ENCODE results near the gene DNAH3. TPM values are rescaled to one million over a fixed set of nuclear protein-coding genes. Genes with fewer than 3 reads are reported as not detected.
"Not testable (repeated sequence)": the region's sequence is repeated elsewhere in the genome, so short reads cannot be mapped to it uniquely, and the experiment has no call there.

DNAH3 gene
- total and polyA plus RNA-seq, 9 donors, result 0.11 to 0.52 (median 0.22) TPM; not detected in 1

- Histone ChIP-seq H3K36me3 (ENCODE audit: control insufficient read depth, insufficient read depth, low read length) (no peaks in the 10 kb centered on the region), H3K9me3 (replicated peaks; ENCODE audit: control insufficient read depth, low read depth, low read length) (no peaks in the 10 kb centered on the region), H3K4me1 (ENCODE audit: control insufficient read depth, insufficient read depth, low read length) (no peaks in the 10 kb centered on the region), H3K4me3 (ENCODE audit: low read length) (no peak overlapping the region), H3K27me3 (ENCODE audit: control insufficient read depth, insufficient read depth, low read length) (peaks cover 2% of the 10 kb centered on the region), H3K27ac (ENCODE audit: low read length) (no peak overlapping the region)
- no peak for DNase-seq
- WGBS (ENCODE audit: insufficient coverage), result no CpG with 5 or more reads among the region's 1 CpG
Measured at GRCh38 chr16:21053590-21053989, 97.1 kb downstream of the DNAH3 start.

- H3K9me3 ChIP-seq (replicated peaks; ENCODE audit: control insufficient read depth, low read depth, low read length); H3K27ac ChIP-seq (ENCODE audit: low read length); H3K36me3 ChIP-seq (ENCODE audit: control insufficient read depth, insufficient read depth, low read length); H3K4me1 ChIP-seq (ENCODE audit: control insufficient read depth, insufficient read depth, low read length); H3K27me3 ChIP-seq (ENCODE audit: control insufficient read depth, insufficient read depth, low read length); H3K4me3 ChIP-seq (ENCODE audit: low read length); DNase-seq: not testable (repeated sequence)
- 73% methylated on average over 25 of the region's 31 CpGs for WGBS (ENCODE audit: insufficient coverage)
Measured at GRCh38 chr16:21048091-21048912, 102.3 kb downstream of the DNAH3 start.

GRCh38 chr16:21038197-21038596, 112.4 kb downstream of the DNAH3 start:
- Histone ChIP-seq H3K4me3 (ENCODE audit: low read length) (no peak overlapping the region), H3K27ac (ENCODE audit: low read length) (no peak overlapping the region), H3K27me3 (ENCODE audit: control insufficient read depth, insufficient read depth, low read length) (no peaks in the 10 kb centered on the region), H3K36me3 (ENCODE audit: control insufficient read depth, insufficient read depth, low read length) (no peaks in the 10 kb centered on the region), H3K4me1 (ENCODE audit: control insufficient read depth, insufficient read depth, low read length) (no peaks in the 10 kb centered on the region), H3K9me3 (replicated peaks; ENCODE audit: control insufficient read depth, low read depth, low read length) (no peaks in the 10 kb centered on the region)
- WGBS (ENCODE audit: insufficient coverage), result 80% methylated on average over 2 of the region's 7 CpGs
- DNase-seq, result no peak

- no peaks in the 10 kb centered on the region for H3K4me1 ChIP-seq (ENCODE audit: control insufficient read depth, insufficient read depth, low read length)
- H3K4me3 ChIP-seq (ENCODE audit: low read length), result no peak overlapping the region
- no peak for DNase-seq
- H3K9me3 ChIP-seq (replicated peaks; ENCODE audit: control insufficient read depth, low read depth, low read length), result no peaks in the 10 kb centered on the region
- no peak overlapping the region for H3K27ac ChIP-seq (ENCODE audit: low read length)
- WGBS (ENCODE audit: insufficient coverage), result 88% methylated on average over 14 of the region's 15 CpGs
- H3K27me3 ChIP-seq (ENCODE audit: control insufficient read depth, insufficient read depth, low read length), result no peaks in the 10 kb centered on the region
- H3K36me3 ChIP-seq (ENCODE audit: control insufficient read depth, insufficient read depth, low read length), result no peaks in the 10 kb centered on the region
Measured at GRCh38 chr16:21037736-21038135, 112.9 kb downstream of the DNAH3 start.

GRCh38 chr16:21037168-21037567, 113.5 kb downstream of the DNAH3 start:
- no peaks in the 10 kb centered on the region for H3K27me3 ChIP-seq (ENCODE audit: control insufficient read depth, insufficient read depth, low read length)
- no peaks in the 10 kb centered on the region for H3K9me3 ChIP-seq (replicated peaks; ENCODE audit: control insufficient read depth, low read depth, low read length)
- H3K4me3 ChIP-seq (ENCODE audit: low read length), result no peak overlapping the region
- WGBS (ENCODE audit: insufficient coverage), result no CpG with 5 or more reads among the region's 4 CpGs
- DNase-seq, result no peak
- no peaks in the 10 kb centered on the region for H3K36me3 ChIP-seq (ENCODE audit: control insufficient read depth, insufficient read depth, low read length)
- no peaks in the 10 kb centered on the region for H3K4me1 ChIP-seq (ENCODE audit: control insufficient read depth, insufficient read depth, low read length)
- H3K27ac ChIP-seq (ENCODE audit: low read length), result no peak overlapping the region

- H3K27ac ChIP-seq (ENCODE audit: low read length), result no peak overlapping the region
- no peak overlapping the region for H3K4me3 ChIP-seq (ENCODE audit: low read length)
- no peaks in the 10 kb centered on the region for H3K27me3 ChIP-seq (ENCODE audit: control insufficient read depth, insufficient read depth, low read length)
- no peak for DNase-seq
- WGBS (ENCODE audit: insufficient coverage), result 61% methylated on average over 3 of the region's 3 CpGs
- H3K36me3 ChIP-seq (ENCODE audit: control insufficient read depth, insufficient read depth, low read length), result no peaks in the 10 kb centered on the region
- no peaks in the 10 kb centered on the region for H3K9me3 ChIP-seq (replicated peaks; ENCODE audit: control insufficient read depth, low read depth, low read length)
- H3K4me1 ChIP-seq (ENCODE audit: control insufficient read depth, insufficient read depth, low read length), result no peaks in the 10 kb centered on the region
Measured at GRCh38 chr16:21036471-21036870, 114.2 kb downstream of the DNAH3 start.

DNA sequence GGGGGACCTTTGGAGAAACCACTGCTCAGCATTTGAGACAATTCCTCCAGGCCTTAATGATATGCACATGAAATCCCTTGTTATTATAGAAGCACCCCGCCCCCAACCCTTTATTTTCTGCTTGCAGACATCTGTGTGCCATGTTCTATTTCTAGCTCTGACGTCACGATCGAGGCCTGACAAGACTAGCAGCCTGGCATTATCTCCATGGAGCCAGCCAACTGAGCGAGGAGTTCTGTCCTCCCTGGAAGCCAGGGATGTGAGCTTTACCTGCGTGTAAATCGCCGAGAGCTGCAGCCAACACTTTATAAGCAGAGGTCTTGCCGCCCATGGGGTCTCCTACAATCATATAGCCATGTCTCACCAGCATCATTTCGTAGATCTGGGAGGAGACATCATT, 116.9 kb downstream of the DNAH3 start:
- Histone ChIP-seq H3K36me3 (ENCODE audit: control insufficient read depth, insufficient read depth, low read length) (no peaks in the 10 kb centered on the region), H3K4me3 (ENCODE audit: low read length) (no peak overlapping the region), H3K9me3 (replicated peaks; ENCODE audit: control insufficient read depth, low read depth, low read length) (no peaks in the 10 kb centered on the region), H3K4me1 (ENCODE audit: control insufficient read depth, insufficient read depth, low read length) (no peaks in the 10 kb centered on the region), H3K27ac (ENCODE audit: low read length) (no peak overlapping the region), H3K27me3 (ENCODE audit: control insufficient read depth, insufficient read depth, low read length) (no peaks in the 10 kb centered on the region)
- peak; percentile 28 for DNase-seq
- WGBS (ENCODE audit: insufficient coverage), result 79% methylated on average over 5 of the region's 10 CpGs

DNA sequence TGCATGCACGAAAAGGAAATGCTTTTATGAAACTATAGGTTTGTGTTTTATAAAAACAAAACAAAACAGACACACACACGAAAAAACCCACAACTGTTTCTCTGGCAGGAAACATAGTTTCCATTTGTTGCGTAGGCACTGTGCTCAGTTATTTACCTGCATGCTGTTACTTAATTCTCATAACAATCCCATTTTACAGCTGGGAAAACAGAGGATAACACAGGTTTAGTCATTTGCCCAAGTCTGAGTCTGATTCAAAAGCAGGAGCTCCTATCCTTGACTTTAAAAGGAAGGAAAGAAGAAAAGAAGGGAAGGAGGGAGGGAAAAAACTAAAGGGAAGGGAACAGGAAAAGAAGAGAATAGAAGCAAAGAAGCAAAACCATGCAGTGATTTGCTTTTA, 117.4 kb downstream of the DNAH3 start:
- no peaks in the 10 kb centered on the region for H3K27me3 ChIP-seq (ENCODE audit: control insufficient read depth, insufficient read depth, low read length)
- no peaks in the 10 kb centered on the region for H3K36me3 ChIP-seq (ENCODE audit: control insufficient read depth, insufficient read depth, low read length)
- DNase-seq, result no peak
- no peaks in the 10 kb centered on the region for H3K4me1 ChIP-seq (ENCODE audit: control insufficient read depth, insufficient read depth, low read length)
- no peak overlapping the region for H3K27ac ChIP-seq (ENCODE audit: low read length)
- no peaks in the 10 kb centered on the region for H3K9me3 ChIP-seq (replicated peaks; ENCODE audit: control insufficient read depth, low read depth, low read length)
- H3K4me3 ChIP-seq (ENCODE audit: low read length), result no peak overlapping the region
- WGBS (ENCODE audit: insufficient coverage), result 67% methylated on average over 1 of the region's 3 CpGs

DNA sequence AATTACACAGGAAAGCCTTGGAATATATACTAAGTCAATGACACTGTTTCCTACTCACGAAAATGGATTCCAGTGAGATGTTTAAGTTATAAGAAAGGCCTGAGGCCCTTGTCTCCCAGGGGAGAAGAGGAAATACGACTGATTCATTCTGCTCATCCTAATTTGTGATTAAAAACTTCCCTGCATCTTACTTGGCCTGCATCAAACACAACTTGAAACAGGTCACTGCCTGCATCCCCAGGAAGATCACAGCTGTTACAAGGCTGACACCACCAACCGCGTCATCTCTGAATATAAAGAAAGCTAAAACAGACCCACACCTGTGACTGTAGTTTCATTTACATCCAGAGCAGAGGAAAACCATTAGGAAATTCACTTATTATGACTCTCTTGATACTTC, 121.9 kb downstream of the DNAH3 start:
- no peaks in the 10 kb centered on the region for H3K4me1 ChIP-seq (ENCODE audit: control insufficient read depth, insufficient read depth, low read length)
- WGBS (ENCODE audit: insufficient coverage), result 16% methylated on average over 3 of the region's 4 CpGs
- no peak for DNase-seq
- H3K9me3 ChIP-seq (replicated peaks; ENCODE audit: control insufficient read depth, low read depth, low read length), result no peaks in the 10 kb centered on the region
- no peaks in the 10 kb centered on the region for H3K36me3 ChIP-seq (ENCODE audit: control insufficient read depth, insufficient read depth, low read length)
- H3K27ac ChIP-seq (ENCODE audit: low read length), result no peak overlapping the region
- no peak overlapping the region for H3K4me3 ChIP-seq (ENCODE audit: low read length)
- H3K27me3 ChIP-seq (ENCODE audit: control insufficient read depth, insufficient read depth, low read length), result no peaks in the 10 kb centered on the region

DNA sequence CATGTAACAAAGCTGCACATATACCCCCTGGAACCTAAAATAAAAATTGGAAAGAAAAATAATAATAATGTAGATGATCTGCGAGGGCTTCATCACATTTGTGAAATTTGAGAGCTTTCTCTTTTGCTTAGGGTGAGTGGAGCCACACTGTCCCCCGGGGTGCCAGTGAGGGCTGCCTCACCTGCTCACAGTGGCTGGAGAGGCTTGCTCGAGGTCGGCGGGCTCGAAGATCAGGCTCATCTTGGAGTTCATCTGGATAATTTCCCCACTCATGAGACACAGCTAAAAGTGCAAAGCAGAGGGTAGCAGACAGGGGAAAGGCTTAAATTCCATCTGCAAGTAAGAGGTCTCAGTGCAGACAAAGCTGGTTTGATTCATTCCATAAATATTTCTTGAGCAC, 123.8 kb downstream of the DNAH3 start:
- 90% methylated on average over 2 of the region's 6 CpGs for WGBS (ENCODE audit: insufficient coverage)
- Histone ChIP-seq H3K27ac (ENCODE audit: low read length) (no peak overlapping the region), H3K4me3 (ENCODE audit: low read length) (no peak overlapping the region), H3K27me3 (ENCODE audit: control insufficient read depth, insufficient read depth, low read length) (no peaks in the 10 kb centered on the region), H3K36me3 (ENCODE audit: control insufficient read depth, insufficient read depth, low read length) (no peaks in the 10 kb centered on the region), H3K4me1 (ENCODE audit: control insufficient read depth, insufficient read depth, low read length) (no peaks in the 10 kb centered on the region), H3K9me3 (replicated peaks; ENCODE audit: control insufficient read depth, low read depth, low read length) (no peaks in the 10 kb centered on the region)
- no peak for DNase-seq
